ENCODE measurements around the gene NPPA.

Gene NPPA

DNA sequence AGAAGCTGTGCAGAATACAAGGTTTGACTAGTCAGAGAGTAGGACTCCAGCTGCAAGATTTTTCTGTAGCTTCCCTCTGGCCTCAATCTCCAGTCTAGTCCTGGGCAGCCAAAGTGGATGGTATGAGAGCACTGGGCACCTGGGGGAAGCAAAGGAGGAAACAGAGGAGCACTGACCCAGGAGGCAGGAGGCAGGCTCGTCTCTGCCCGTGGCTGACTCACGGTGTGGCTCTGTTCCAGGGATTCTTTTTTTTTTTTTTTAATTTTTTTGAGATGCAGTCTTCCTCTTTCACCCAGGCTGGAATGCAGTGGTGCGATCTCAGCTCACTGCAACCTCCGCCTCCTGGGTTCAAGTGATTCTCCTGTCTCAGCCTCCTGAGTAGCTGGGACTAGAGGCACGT, 15.3 kb upstream of the NPPA start:
- no peak for DNase-seq (ENCODE audit: low read depth)

DNA sequence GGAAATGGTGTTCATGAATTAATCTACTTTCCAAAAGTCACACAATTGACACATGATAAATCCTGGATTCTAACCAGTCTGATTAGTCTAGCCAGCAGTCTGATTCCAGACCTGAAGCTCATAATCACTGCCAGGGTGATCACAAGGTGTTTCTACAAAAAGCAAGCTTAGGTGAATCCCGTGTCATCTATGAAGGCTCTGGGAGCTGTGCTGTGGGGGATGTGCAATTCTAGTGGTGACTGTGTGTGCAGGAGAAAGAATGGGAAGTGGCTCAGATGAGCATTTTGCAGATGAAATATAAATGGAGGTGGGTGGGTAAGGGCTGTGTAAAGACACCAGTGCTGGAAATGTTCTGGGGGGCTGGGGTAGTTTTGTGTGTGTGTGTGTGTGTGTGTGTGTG, 13.0 kb upstream of the NPPA start:
- DNase-seq (ENCODE audit: low read depth), result no peak
- TF ChIP-seq, protein P1, sequence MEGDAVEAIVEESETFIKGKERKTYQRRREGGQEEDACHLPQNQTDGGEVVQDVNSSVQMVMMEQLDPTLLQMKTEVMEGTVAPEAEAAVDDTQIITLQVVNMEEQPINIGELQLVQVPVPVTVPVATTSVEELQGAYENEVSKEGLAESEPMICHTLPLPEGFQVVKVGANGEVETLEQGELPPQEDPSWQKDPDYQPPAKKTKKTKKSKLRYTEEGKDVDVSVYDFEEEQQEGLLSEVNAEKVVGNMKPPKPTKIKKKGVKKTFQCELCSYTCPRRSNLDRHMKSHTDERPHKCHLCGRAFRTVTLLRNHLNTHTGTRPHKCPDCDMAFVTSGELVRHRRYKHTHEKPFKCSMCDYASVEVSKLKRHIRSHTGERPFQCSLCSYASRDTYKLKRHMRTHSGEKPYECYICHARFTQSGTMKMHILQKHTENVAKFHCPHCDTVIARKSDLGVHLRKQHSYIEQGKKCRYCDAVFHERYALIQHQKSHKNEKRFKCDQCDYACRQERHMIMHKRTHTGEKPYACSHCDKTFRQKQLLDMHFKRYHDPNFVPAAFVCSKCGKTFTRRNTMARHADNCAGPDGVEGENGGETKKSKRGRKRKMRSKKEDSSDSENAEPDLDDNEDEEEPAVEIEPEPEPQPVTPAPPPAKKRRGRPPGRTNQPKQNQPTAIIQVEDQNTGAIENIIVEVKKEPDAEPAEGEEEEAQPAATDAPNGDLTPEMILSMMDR (IDR thresholded peaks at IDR 0.05; ENCODE audit: control insufficient read depth, extremely low read depth, insufficient read depth), result no peak
- no peak overlapping the region for H3K4me3 ChIP-seq (ENCODE audit: low read depth, low read length)

More for the DNA sequence above, 15.3 kb upstream of the NPPA start:
- no peak overlapping the region for H3K4me3 ChIP-seq (ENCODE audit: low read depth, low read length)
- TF ChIP-seq, protein P1 (IDR thresholded peaks at IDR 0.05; ENCODE audit: control insufficient read depth, extremely low read depth, insufficient read depth), result no peak

DNA sequence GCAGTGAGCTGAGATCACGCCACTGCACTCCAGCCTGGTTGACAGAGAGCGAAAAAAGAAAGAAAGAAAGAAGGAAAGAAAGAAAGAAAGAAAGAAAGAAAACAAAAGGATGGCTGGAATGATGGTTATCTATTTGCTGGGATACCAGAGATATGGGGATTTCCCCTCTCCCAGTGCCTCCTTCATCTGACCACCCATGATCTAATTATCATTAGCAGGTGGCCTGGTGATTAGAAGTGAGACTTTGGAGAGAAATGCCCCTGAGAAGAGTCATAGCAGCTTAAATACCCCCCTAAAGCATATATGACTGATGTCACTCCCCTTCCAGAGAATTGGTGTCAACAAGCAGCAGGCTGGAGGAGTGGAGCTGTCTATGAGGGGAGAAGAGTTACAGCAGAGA, 12.5 kb upstream of the NPPA start:
- no peak for DNase-seq (ENCODE audit: low read depth)
- no peak overlapping the region for H3K4me3 ChIP-seq (ENCODE audit: low read depth, low read length)
- TF ChIP-seq, protein P1 (IDR thresholded peaks at IDR 0.05; ENCODE audit: control insufficient read depth, extremely low read depth, insufficient read depth), result no peak

DNA sequence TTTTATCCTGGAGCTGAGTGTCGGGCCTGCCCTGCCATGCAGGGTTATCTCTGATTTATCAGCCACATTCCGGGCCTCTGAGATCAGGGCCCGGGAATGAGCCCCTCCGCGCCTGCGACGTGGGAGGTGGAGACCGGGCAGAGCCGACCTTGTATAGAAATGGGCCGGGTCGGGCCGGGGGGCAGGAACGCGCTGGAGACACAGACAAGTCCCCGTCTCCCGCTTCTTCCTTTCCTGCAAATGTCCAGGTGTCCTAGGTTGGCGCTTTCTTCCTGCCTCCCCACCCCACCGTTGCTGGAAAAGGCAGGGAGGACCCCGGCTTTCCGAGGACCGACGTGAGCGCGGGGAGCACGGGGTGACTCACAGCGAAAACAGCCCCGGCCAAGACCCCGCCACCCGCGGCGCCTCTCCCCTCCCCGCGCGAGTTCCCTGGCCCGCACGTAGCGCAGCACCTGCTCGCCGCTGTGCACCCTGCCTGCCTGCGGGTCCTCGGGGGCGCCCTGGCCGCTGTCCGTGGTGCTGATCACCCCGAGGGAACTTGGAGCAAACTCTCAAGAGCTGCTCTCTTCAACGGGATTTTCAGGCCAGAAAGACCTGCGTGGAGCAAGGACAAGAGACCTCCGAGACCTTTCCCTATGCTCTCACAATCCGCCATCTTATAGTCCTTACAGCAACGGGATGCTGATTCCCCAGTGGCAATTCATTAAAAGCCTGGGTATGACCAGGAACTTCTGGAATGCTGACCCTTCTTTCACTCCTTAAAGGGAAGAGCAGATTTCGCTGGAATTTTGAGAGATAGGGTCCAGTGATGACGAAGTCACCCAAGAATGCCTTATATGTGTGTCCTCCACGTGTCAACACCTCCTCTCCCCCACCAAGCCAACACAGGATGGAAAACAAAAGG, 11.6 kb upstream of the NPPA start:
- no peak overlapping the region for H3K4me3 ChIP-seq (ENCODE audit: low read depth, low read length)
- peak; percentile 17 for DNase-seq (ENCODE audit: low read depth)
- TF ChIP-seq, protein P1 (IDR thresholded peaks at IDR 0.05; ENCODE audit: control insufficient read depth, extremely low read depth, insufficient read depth), result peak; percentile 48

DNA sequence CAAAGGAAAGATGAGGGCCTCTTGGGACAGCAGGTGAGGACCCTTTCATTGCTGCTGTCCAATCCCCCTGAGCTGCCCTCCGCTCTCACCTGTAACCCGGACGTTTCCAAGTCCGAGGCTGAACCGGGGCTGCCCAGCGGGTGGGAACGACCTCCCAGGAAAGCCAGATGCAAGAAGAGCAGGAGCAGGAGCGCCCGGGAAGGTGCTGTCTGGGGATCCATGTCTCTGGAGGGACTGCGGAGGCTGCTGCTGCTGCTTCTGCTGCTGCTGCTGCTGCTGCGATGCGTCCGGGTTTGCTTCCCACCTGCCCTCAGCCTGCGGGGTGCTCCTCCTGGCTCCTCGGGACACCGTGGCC, 11.0 kb upstream of the NPPA start, which contains the start of gene NPPB:
Gene NPPB (minus strand): TSS at position 333 of the 355 bp plus-strand sequence. CDS start 112 bp downstream, at position 221.
- DNase-seq (ENCODE audit: low read depth), result no peak
- TF ChIP-seq, protein P1 (IDR thresholded peaks at IDR 0.05; ENCODE audit: control insufficient read depth, extremely low read depth, insufficient read depth), result no peak
- H3K4me3 ChIP-seq (ENCODE audit: low read depth, low read length), result no peak within 1 kb of the TSS

DNA sequence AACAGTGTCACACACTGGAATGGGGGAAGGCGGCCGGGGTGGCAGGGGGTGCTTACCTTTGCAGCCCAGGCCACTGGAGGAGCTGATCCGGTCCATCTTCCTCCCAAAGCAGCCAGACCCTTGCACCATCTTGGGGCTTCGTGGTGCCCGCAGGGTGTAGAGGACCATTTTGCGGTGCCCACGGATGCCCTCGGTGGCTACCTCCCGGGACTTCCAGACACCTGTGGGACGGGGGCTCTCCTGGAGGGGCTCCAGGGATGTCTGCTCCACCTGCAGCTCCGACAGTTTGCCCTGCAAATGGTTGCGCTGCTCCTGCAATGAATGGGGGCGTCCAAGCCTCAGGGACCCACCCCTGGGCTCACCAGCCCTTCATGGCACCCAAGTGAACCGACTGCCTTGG, 10.6 kb upstream of the NPPA start:
- TF ChIP-seq, protein P1 (IDR thresholded peaks at IDR 0.05; ENCODE audit: control insufficient read depth, extremely low read depth, insufficient read depth), result no peak
- no peak for DNase-seq (ENCODE audit: low read depth)
- no peak overlapping the region for H3K4me3 ChIP-seq (ENCODE audit: low read depth, low read length)

All from LNCaP clone FGC (cell line).